Astrocyte (in vitro differentiated cells and primary cell): ENCODE data around the gene STX17. TPM values are rescaled to one million over a fixed set of nuclear protein-coding genes. Genes with fewer than 3 reads are reported as not detected.

Experiments
- DNase-seq: peaks from one replicate; pipeline ENCODE4 v3.0.0-alpha.2; 2010; ENCODE audit warnings: low read depth
- FAIRE-seq: peaks from 2 replicates; lab custom pipeline; 2011; peaks lifted over from hg19 to GRCh38; lab: Jason Lieb, UNC
- H2AFZ ChIP-seq: 2 replicates; pipeline ENCODE4 v1.6.0; 2012; ENCODE audit warnings: low read depth, low read length, inconsistent platforms
- H3K27ac ChIP-seq: 2 replicates; pipeline ENCODE4 v1.5.1; 2011; ENCODE audit warnings: low read depth, low read length, inconsistent platforms
- H3K27me3 ChIP-seq: 2 replicates; pipeline ENCODE4 v1.6.0; 2011; ENCODE audit warnings: low read length, inconsistent platforms; ENCODE audit not compliant: insufficient read depth
- H3K36me3 ChIP-seq: 2 replicates; pipeline ENCODE4 v1.5.1; 2011; ENCODE audit warnings: low read length, inconsistent platforms; ENCODE audit not compliant: insufficient read depth
- H3K4me1 ChIP-seq: 2 replicates; pipeline ENCODE4 v1.5.1; 2011; ENCODE audit warnings: low read length, inconsistent platforms; ENCODE audit not compliant: insufficient read depth
- H3K4me2 ChIP-seq: 2 replicates; pipeline ENCODE4 v1.6.0; 2012; ENCODE audit warnings: low read length, inconsistent platforms
- H3K4me3 ChIP-seq: 2 replicates; pipeline ENCODE4 v1.5.1; 2011; ENCODE audit warnings: low read depth, mild to moderate bottlenecking, low read length, inconsistent platforms; ENCODE audit not compliant: insufficient read depth
- H3K79me2 ChIP-seq: 2 replicates; pipeline ENCODE4 v1.6.0; 2012; ENCODE audit warnings: mild to moderate bottlenecking, low read length, inconsistent platforms; ENCODE audit not compliant: insufficient read depth
- H3K9ac ChIP-seq: 2 replicates; pipeline ENCODE4 v1.6.0; 2012; ENCODE audit warnings: mild to moderate bottlenecking, low read length, inconsistent platforms
- H3K9me3 ChIP-seq: 2 replicates; pipeline ENCODE4 v1.5.1; 2012; ENCODE audit warnings: low read depth, mild to moderate bottlenecking, low read length, inconsistent platforms; ENCODE audit not compliant: insufficient read depth
- H4K20me1 ChIP-seq: 2 replicates; pipeline ENCODE4 v1.6.0; 2012; ENCODE audit warnings: low read length, inconsistent platforms; ENCODE audit not compliant: insufficient read depth
- H3K27ac Mint-ChIP-seq: one replicate; pipeline ENCODE4 v1.8.0; 2021; ENCODE audit warnings: mild to moderate bottlenecking, mixed read lengths; ENCODE audit not compliant: unreplicated experiment
- H3K27me3 Mint-ChIP-seq: one replicate; pipeline ENCODE4 v1.8.0; 2021; ENCODE audit warnings: low read depth, mixed read lengths; ENCODE audit not compliant: unreplicated experiment
- H3K36me3 Mint-ChIP-seq: one replicate; pipeline ENCODE4 v1.8.0; 2021; ENCODE audit warnings: low read depth, mixed read lengths; ENCODE audit not compliant: unreplicated experiment
- H3K4me1 Mint-ChIP-seq: one replicate; pipeline ENCODE4 v1.8.0; 2021; ENCODE audit warnings: low read depth, mixed read lengths; ENCODE audit not compliant: unreplicated experiment
- H3K4me3 Mint-ChIP-seq: one replicate; pipeline ENCODE4 v1.8.0; 2021; ENCODE audit warnings: mild to moderate bottlenecking, moderate library complexity, mixed read lengths; ENCODE audit not compliant: unreplicated experiment
- H3K9me3 Mint-ChIP-seq: one replicate; pipeline ENCODE4 v1.8.0; 2021; ENCODE audit warnings: mild to moderate bottlenecking, mixed read lengths; ENCODE audit not compliant: unreplicated experiment
- EZH2 ChIP-seq: IDR thresholded peaks from 2 replicates; pipeline ENCODE4 v1.6.1; 2012; ENCODE audit warnings: mild to moderate bottlenecking, low read length, inconsistent platforms; ENCODE audit not compliant: insufficient read depth
- total RNA-seq: library from RNA; stranded (reverse); gene quantifications from 2 replicates; pipeline ENCODE4 v1.2.1, GENCODE V29; 2021
- TF ChIP-seq, protein P1 (sequence below): IDR thresholded peaks from 2 replicates; pipeline ENCODE4 v1.5.1; 2011; ENCODE audit warnings: low read depth, mild to moderate bottlenecking, inconsistent platforms, low read length, moderate library complexity; ENCODE audit not compliant: insufficient read depth

STX17 gene
- total RNA-seq, 1 donor from 2014 or later: 28.3 TPM

DNA sequence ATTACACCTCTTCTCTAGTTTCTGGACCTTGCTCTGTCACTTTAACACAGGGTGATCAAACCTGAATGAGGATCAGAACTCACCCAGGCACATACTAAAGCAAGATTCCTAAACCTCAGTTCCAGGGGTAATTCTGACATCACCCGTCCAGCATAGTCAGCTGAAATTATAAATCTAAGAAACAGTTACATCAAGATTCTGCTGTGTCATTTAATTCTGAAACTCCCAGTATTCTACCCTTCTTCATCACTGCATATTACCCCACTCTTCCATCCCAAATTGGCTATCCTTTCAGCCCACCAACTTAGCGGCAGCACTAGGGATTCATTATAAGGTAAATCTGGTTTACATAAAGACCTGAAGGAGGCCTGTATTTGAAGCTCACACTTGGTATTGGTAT lies 64.0 kb downstream of the STX17 start:
- Histone ChIP-seq H3K27me3 (no peaks in the 10 kb centered on the region), H4K20me1 (no peaks in the 10 kb centered on the region), H3K4me1 (no peaks in the 10 kb centered on the region), H3K9ac (no peak overlapping the region), H3K79me2 (no peaks in the 10 kb centered on the region), H3K36me3 (no peaks in the 10 kb centered on the region), H3K27ac (no peak overlapping the region), H3K4me2 (no peak overlapping the region), H3K9me3 (no peaks in the 10 kb centered on the region), H3K4me3 (no peak overlapping the region), H2AFZ (no peak overlapping the region)
- no peak for DNase-seq
- FAIRE-seq: no peak
- H3K9me3 Mint-ChIP-seq: no peaks in the 10 kb centered on the region
- peaks cover 31% of the 10 kb centered on the region for H3K4me1 Mint-ChIP-seq
- no peak overlapping the region for H3K4me3 Mint-ChIP-seq
- peaks cover 9% of the 10 kb centered on the region for H3K36me3 Mint-ChIP-seq
- no peak overlapping the region for H3K27ac Mint-ChIP-seq
- H3K27me3 Mint-ChIP-seq: no peaks in the 10 kb centered on the region
- TF ChIP-seq, protein P1, sequence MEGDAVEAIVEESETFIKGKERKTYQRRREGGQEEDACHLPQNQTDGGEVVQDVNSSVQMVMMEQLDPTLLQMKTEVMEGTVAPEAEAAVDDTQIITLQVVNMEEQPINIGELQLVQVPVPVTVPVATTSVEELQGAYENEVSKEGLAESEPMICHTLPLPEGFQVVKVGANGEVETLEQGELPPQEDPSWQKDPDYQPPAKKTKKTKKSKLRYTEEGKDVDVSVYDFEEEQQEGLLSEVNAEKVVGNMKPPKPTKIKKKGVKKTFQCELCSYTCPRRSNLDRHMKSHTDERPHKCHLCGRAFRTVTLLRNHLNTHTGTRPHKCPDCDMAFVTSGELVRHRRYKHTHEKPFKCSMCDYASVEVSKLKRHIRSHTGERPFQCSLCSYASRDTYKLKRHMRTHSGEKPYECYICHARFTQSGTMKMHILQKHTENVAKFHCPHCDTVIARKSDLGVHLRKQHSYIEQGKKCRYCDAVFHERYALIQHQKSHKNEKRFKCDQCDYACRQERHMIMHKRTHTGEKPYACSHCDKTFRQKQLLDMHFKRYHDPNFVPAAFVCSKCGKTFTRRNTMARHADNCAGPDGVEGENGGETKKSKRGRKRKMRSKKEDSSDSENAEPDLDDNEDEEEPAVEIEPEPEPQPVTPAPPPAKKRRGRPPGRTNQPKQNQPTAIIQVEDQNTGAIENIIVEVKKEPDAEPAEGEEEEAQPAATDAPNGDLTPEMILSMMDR: no peak
- TF ChIP-seq EZH2: no peak

DNA sequence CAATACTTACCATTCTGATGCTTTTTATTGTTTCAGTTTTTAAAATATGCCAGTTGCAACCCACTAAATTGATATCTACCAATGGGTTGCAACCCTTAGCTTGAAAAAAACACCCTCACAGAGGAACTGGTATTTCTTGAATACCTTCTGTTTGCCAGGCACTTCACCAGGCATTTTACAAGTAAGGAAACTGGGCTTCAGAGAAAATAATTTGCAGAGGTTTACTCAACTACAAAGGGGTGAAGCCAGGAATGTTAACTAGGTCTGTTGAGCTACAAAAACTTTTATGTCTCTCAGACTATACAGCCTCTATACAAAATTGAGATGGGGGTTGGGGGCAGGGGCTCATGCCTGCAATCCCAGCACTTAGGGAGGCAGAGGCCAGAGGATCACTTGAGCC lies 65.0 kb downstream of the STX17 start:
- H3K4me3 ChIP-seq: no peak overlapping the region
- no peaks in the 10 kb centered on the region for H3K36me3 ChIP-seq
- no peak for FAIRE-seq
- no peaks in the 10 kb centered on the region for H3K4me1 ChIP-seq
- no peak for TF ChIP-seq EZH2
- TF ChIP-seq, protein P1: no peak
- H3K9ac ChIP-seq: no peak overlapping the region
- no peaks in the 10 kb centered on the region for H3K79me2 ChIP-seq
- no peaks in the 10 kb centered on the region for H4K20me1 ChIP-seq
- Mint-ChIP-seq H3K4me3 (no peak overlapping the region), H3K27ac (no peak overlapping the region), H3K27me3 (no peaks in the 10 kb centered on the region), H3K9me3 (no peaks in the 10 kb centered on the region), H3K36me3 (peaks cover 10% of the 10 kb centered on the region), H3K4me1 (peaks cover 23% of the 10 kb centered on the region)
- no peaks in the 10 kb centered on the region for H3K9me3 ChIP-seq
- no peak overlapping the region for H3K4me2 ChIP-seq
- no peaks in the 10 kb centered on the region for H3K27me3 ChIP-seq
- H3K27ac ChIP-seq: no peak overlapping the region
- no peak for DNase-seq
- H2AFZ ChIP-seq: no peak overlapping the region

DNA sequence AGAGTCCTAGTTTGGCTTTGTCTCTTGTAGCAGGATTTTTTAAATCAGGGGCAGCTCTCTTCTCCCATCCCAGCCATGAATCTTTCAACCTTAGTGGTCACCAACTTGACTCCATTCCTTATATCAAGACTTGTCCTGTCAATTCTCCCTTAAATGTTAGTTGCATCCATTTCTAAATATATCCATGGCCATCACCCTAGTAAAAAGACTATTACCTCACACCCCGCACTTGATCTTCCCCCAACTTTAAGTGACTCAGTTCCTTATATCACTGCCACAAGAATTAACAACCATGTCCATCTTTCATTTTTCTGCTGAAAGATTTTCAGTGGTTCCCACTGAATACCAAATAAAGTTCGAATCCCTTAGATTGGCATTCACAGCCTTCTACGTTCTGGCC lies 67.0 kb downstream of the STX17 start:
- TF ChIP-seq EZH2: no peak
- TF ChIP-seq, protein P1: no peak
- DNase-seq (peak; percentile 20), FAIRE-seq (no peak)
- Mint-ChIP-seq H3K27me3 (no peaks in the 10 kb centered on the region), H3K4me3 (no peak overlapping the region), H3K9me3 (no peaks in the 10 kb centered on the region), H3K27ac (no peak overlapping the region), H3K4me1 (peaks cover 20% of the 10 kb centered on the region), H3K36me3 (peaks cover 10% of the 10 kb centered on the region)
- no peak overlapping the region for H3K27ac ChIP-seq
- no peak overlapping the region for H3K4me3 ChIP-seq
- H4K20me1 ChIP-seq: no peaks in the 10 kb centered on the region
- no peaks in the 10 kb centered on the region for H3K36me3 ChIP-seq
- no peak overlapping the region for H3K4me2 ChIP-seq
- no peaks in the 10 kb centered on the region for H3K4me1 ChIP-seq
- H3K9ac ChIP-seq: no peak overlapping the region
- no peaks in the 10 kb centered on the region for H3K9me3 ChIP-seq
- no peaks in the 10 kb centered on the region for H3K27me3 ChIP-seq
- H2AFZ ChIP-seq: no peak overlapping the region
- H3K79me2 ChIP-seq: no peaks in the 10 kb centered on the region
